KG1 (cell line): Measurements from ENCODE around the gene HMCN1.

ENCODE experiments used
- DNase-seq: peaks from one replicate; lab custom pipeline; 2025; lab: John Stamatoyannopoulos, UW

Gene HMCN1

DNA sequence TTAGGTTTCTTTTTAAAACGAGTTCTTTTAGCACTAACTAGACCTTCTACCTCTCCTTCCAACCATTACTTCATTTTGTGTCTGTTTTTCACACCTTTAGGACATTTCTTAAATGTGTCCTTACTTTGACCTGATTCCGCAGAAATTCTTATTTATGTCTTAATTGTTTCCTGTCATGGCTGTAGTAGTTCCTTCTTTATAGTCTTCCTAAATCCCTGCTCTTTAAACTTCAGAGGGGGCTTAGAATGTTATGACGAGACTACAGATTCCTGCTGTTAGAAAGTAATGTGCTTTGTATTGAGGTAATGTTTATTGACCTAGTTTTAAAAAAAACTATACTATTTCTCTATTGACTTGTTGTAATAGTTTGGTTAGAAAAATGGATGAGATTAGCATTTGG lies 70.4 kb downstream of the HMCN1 start:
- DNase-seq = no peak

DNA sequence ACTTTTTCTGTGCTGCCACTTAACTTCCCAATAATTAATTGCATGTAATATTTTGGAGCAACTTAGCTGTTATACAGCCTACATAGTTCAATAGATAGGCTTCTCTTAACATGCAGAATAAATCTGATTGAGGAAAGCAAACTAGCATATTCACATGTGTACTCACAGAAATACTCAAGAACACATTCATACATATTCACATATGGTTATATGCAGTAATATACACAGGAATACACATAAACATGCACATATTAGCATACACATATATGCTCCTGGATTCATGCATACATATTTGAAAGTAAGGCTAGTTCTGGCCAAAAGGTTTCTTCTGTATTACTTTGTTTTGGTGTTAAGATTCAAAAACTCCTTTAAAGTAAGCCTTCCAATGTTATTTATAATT lies 73.1 kb downstream of the HMCN1 start:
- DNase-seq = no peak

DNA sequence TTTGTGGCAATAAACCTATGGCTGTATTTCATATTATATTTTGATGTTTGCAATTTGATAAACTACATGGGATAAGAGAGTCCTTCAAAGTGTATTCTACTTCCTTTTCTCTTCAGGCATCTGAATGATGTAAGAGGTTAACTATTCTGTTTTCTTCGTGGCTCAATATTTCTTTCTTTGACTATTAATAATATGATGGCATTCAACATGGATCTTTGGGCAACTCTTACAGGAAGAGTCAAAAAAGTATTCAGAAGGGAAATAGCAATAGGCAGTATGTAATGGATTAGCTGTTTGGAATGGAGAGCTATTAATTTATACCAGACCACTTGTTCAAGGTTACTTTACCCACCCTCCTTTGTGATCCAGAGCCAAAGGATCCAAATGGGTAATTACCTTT lies 74.4 kb downstream of the HMCN1 start:
- DNase-seq = no peak

DNA sequence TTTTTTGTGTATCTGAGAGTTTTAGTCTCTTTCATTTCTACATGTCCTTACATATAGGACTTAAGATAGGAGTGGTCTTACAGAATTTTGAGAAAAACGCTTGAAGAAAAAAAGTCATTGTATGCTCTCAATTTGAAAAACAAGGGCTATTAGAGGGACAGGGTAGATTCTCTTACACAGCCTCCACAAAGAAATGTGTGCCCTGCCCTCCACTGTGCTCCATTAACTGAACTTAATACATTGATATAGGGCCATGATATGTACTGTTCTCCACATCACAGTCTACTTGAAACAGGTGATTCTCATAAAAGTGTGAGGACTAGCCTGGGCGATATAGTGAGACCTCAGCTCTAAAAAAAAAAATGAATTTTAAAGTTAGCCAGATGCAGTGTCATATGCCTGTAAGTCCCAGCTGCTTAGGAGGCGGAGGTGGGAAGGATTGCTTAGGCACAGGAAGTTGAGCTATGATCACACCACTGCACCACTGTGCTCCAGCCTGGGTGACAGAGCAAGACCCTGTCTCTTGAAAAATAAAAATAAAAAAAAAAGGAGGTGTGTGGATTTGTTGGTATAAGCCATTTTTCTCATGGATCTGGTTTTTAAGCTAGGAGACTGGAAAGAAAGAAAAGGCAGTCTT lies 77.0 kb downstream of the HMCN1 start:
- no peak for DNase-seq

DNA sequence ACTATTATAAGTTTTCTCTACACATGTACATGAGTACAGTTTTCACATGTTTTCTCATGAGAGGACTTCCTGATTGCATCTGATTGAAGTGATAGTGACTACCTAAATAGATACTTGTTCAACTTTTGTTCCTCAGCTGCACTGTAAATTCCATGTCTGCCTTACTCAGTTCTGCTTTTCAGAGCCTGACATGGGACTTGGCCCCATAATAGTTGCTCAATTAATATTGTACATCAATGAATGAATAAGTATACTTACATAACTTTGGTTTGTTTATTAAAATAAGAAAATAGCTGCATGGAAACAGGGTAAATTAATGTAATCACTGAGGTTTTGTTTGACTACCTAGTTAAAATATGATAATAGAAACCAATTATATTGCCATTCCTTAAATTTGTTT lies 78.7 kb downstream of the HMCN1 start:
- no peak for DNase-seq

DNA sequence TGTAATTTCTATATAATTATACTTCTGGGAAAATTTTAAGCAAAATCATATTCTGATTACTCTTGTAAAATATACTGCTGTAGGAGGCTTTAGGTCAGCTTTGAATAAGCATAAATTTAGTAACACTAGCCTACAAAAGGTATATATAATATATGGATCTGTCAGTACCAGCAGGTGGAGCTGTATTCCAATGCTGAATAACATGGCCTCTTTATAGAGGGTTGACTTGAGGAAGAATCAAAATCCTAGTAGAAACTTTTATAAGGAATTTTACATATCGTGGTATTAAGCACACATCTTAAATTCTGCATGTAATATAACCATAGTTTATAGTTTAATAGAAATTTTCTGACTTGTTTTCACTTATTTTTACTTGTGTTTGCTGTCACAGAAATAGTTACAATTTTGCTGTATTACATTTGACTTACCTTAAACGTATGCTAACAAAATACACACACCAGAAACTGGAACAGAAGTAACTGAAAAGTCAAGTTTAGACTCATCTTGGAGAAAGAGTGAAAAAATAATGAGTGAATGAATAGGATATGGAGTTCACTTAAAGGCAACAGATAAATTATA lies 79.3 kb downstream of the HMCN1 start:
- DNase-seq = no peak

DNA sequence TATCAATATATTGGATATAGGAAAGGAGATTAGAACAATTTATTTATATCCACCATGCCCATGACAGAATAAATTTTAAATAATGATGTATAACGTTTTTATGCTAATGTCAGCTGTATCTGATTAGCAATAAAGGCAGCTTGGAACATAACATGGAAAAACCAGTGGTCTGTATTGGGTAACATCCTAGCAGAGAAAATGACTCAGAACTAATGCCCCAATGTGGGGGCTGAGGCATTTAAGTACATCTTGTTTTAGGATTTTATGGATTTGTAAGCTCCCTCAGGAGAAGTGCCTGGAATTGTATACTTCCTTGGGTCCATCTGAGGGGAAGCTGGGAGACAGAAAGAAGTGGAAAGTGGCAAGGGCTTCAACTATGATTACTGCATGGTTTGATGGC lies 82.3 kb downstream of the HMCN1 start:
- DNase-seq = no peak

DNA sequence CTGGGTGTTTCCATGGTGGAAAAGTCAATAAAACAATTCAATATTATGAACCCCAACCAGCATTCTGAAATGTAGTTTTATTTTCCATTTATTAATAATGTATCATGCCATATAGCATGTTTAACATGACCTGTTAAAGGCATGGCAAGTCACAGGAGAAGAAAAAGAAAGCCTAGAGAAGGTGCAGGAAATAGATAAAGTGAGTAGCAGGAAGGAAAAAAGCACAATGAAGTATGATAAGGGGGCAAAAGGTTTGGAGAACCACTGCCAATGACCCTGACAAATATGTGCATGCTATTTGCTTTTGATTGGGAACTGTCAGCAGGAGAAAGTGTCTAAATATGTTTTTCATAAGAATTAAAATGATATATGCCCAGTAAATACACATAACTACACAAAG lies 85.6 kb downstream of the HMCN1 start:
- no peak for DNase-seq

DNA sequence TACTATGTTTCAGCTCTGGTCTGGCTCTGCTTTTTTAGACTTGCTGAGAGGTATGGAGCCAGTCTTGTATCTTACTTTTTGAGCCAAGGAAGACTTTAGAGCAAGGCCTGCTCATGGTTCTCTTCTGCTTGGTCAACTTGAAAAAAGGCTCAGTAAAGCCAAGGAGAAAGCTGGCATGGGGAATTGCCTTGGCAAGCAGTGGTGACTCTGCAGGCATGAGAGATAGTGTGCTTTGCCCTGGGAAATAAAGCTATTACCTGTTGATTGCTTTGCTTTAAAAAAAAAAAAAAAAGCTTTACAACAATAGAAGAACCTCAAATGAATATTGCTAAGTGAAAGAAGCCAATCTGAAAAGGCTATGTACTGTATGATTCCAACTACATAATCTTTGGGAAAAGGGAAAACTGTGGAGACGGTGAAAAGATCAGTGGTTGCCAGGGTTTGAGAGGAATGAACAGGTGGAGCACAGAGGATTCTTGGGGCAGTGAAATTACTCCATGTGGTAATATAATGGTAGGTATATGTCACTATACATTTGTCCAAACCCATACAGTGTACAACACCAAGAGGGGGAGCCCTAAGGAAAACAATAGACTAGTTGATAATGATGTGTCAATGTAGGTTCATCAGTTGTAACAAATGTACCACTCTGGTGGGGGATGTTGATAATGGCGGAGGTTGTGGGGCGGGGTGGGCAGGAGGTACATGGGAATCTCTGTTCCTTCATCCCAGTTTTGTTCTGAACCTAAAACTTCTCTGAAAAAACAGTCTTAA lies 87.6 kb downstream of the HMCN1 start:
- no peak for DNase-seq

DNA sequence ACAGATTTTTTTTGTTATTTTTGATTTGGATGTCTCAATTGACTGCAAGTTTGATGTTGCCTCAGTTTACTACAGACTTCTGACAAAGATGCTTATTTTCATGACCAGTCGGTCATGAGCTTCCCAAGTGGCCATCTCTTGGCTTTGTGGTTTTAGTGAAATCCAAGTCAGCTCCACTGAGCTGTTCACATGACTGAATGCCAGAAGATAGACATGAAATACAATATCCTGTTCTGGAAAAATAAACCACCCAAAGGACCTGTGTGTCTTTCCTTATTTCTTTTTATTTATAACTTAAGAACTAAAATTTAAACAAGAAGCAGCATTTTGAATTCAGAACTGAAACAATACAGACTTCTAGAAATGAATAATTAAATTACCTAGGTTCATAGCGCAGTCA lies 89.3 kb downstream of the HMCN1 start:
- DNase-seq = no peak

DNA sequence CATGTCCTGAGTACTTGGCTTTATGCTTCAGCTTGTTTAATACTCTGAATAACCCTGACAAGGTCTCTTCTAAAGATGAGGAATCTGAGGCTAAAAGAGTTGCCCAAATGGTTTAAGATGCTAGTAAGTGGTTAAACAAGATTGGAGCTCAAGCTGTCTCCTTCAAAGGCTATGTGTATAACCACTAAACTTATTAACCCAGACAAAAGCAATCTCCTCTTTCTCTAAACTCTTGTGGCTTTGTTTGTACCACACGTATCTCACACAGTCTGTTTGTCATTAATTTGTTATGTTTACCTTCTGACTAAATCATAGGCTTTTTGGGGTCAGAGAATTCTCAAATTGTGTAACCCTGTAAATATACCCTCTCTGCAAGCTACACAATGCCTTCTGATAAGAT lies 89.9 kb downstream of the HMCN1 start:
- no peak for DNase-seq

DNA sequence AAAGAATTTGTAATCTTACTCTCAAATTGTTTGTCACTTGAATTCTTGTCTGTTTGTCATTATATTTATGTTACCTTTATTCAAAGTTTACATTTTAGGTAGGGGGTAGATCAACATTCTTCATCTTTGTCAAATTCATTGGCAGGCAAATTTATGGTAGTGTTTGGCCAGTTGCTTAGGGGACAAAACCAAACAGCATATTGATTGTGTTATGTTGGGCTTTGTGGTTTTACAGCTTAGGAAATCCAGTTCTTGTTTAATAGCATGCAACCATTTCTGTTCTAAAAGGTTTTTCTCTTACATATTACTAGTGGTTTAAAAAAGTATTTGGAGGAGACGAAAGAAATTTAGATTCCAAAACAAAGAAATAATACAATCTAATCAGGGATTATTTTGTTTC lies 91.4 kb downstream of the HMCN1 start:
- no peak for DNase-seq

DNA sequence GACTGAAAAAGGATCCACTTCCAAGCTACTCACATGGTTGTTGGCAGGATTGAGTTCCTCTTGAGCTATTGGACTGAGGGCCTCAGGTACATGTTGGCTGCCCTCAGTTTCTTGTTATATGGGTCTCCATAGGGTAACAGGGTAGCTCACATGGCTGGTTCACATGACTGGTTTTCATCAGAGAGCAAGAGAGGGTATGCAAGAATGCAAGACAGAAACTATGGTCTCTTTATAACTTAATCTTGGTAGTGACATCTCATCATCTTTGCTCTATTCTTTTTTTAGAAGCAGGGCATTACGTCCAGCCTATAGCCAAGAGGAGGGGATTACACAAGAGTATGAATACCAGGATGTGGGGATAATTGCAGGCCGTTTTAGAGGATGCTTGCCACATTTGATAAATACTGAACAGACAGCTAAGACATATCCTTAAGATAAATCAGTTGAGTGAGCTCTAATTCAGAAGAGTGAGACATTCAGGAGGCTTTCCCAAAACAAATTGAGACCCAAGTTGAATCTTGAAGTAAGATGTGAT lies 100.2 kb downstream of the HMCN1 start:
- DNase-seq = no peak

DNA sequence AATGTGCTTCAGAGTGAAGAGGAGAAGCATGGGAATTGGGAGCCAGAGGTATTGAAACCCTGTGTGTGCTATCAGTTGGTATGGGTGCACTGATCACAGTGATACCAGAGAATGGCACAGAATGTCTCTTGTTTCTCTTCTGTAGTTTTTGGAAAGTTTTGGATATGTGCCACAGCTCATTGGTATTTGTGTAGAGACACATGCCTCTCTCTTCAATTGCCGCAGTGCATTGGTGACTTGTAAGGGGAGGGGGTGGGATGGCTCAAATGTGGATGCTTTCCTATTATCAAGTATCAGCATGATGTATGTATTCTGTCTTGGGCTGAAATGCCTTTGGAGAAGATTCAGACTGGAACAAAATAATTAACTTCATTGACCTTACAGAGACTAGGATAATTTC lies 101.0 kb downstream of the HMCN1 start:
- no peak for DNase-seq

DNA sequence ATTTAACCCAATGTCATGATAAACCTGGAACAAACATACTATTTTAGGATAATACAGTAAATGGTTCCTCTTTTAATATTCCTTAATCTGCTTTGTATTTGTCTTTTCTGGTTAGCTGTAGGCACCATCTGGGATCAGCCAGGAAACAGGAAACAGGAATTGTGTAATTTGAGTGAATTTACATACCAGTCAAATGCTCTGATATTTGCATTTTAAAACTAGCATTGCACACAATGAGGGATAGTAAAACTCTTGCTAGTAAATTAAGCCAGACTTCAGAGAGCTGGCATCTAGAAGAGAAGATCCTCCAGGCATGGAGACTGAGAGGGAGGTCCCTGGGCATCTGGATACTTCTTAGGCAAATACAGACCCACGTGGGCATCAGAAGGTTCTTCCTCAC lies 103.5 kb downstream of the HMCN1 start:
- DNase-seq = no peak

DNA sequence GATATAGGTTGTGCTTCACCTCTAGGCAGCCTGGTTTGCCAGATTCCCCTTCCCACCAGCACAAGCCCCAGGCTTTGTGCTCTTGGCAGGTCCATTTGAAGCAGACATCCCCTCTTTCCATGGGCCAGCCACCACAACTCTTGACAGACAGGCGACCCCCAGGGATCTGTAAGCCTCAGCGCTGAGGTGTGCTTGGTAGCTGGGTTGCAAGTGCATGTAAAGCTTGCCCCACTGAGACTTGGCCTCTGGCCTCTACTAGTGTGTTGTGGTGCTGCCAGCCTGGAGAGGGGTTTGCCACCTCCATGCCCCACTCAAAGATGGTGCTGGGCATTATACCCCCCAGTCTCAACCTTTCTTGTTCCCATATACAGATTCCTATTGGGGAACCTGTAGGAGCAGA lies 103.9 kb downstream of the HMCN1 start:
- no peak for DNase-seq

DNA sequence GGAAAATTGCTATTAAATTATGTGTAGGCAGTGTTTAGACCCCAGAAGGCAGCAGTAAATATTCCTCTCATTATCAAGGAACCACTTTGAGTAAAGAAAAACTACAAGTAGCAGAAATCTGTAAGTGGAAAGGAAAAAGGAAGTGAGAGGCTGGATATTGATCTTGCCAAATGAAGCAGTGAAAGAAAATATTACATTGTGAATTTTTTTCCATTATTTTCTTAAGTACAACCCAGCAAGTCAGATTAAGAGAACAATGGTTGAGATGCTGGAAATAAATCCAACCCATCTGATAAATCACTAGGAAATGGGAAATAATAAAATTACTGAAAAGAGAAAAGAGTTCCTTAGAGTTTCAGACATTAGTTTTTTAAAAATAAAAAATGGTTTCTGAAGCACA lies 106.7 kb downstream of the HMCN1 start:
- no peak for DNase-seq

DNA sequence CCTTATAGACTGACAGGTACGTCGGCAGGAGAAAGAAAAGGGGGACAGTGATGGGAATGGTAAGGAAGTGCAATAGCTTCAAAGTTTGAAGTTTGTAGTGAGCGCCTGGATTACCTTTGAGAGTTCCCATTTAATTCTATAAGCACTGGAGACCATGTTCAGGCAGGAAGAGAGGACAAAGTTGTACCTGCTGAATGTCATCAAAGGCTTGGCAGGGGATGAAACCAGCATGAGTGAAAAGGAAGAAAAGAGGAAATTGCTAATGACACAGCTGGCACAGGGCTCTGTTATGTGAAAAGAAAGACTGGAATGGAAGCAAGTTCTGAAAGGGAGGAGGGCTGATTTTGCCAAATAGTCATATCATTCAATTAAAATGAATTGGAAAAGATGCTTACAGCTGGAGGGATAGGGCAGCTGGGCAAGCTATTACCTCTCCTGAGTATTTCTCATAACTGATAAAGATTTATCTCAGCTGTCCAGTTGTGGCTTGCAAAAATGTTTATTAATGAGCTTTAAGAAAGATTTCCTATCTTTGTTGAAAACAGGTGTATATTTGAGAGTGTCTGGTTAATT lies 109.2 kb downstream of the HMCN1 start:
- no peak for DNase-seq

DNA sequence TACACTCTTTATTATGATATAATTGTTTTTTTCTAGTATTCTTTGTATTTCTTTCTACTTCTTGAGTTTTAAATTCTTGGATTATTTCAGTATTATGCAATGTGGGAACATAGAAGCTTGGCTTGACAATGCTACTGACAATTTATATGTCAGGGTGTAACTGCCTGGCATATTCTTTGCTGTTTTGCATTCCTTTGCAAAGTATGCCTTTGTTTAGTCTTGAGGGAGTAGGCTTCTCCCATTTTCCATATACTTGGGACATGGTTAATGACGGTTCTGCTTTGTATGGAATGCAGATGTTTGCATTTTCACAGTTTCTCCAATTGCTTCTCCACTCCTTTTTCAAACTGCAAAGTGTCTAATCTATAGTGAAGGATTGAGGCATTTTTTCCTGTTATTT lies 109.8 kb downstream of the HMCN1 start:
- DNase-seq = no peak

DNA sequence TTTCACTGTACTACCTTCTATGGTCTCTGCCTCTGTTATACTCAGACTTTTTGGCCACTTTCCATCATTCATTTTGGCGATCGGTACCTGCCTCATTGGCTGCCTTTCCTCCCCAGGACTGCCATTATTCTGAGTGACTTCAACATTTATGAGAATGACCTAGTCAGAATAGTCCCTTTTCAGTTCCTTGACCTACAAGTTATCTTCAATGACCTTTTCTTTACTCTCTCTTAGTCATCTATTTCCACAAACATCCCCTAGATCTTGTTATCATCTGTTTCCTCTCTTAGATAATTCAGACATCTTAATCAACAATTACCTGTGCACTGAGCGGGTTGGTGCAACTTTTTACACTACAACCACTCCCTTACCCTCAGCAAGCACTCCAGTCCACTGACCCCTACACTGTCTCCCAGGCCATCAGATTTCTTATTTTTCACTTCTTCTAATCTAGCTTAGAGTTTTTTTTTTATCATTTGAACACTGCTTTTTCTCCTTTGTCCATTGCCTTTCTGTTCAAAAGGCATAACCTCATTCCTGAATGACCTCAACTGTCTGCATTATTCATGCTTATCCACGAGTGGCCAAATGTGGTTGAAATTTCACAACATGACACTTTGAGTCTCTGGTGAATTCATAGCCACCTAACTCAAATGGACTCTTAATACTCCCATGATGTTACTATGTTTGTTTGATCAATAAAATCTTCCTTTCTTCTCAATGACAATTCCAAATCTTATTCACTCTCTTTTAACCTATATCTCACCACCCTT lies 112.7 kb downstream of the HMCN1 start:
- no peak for DNase-seq

DNA sequence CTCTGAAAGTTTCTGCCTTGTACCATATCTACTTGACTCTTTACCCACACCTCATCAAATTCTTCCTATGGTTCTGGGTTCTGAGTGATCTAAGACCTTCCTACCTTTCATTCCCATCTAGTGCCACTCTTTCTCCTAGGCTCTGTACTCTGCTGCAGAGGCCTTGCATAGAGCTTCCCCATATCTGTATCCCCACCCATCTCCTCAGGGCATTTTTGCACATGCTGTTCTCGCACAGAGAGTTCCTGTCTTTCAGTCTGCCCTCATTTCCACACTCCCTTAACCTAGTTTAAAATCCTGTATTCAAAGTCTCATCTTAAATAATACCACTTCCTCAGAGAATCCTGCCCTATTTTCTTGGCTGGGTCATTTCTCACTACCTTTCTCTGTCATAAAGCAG lies 114.8 kb downstream of the HMCN1 start:
- no peak for DNase-seq

DNA sequence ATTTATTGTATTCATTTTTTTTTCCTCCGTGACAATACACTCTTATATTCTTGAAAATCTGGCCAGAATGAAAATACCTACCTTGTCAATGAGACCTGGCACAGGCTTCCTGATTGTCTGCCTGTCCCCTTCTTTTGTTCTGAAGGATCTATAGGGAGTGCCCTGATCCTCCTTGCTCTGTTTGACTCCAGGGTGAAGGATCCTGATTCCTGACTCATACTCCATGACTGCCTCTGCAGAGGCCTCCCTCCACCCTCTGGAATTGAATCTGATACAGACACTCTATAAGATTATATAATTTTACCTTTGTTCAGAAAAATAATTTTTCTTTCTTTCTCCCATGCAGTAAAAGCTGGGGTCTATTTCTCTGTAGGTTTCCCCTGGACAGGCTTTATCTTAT lies 116.2 kb downstream of the HMCN1 start:
- no peak for DNase-seq
